CD14-positive monocyte (primary cell): ENCODE results near the gene DNMBP. TPM values are rescaled to one million over a fixed set of nuclear protein-coding genes. Genes with fewer than 3 reads are reported as not detected.

Source experiments
- DNase-seq, 3 donors: peaks; one replicate each; pipeline ENCODE4 v3.0.0-alpha.2; 2011 to 2022
- H2AFZ ChIP-seq: 2 replicates; pipeline ENCODE4 v1.6.0; 2012; ENCODE audit warnings: mild to moderate bottlenecking, low read depth, low read length, inconsistent platforms; ENCODE audit not compliant: insufficient read depth, poor library complexity, severe bottlenecking
- H3K27ac ChIP-seq, 2 donors: 1 replicate in 1 of 2; 2 replicates in 1 of 2; pipeline ENCODE4 v1.5.1; 2012 to 2013; ENCODE audit warnings: low read length in 2 of 2, control low read depth in 1 of 2, inconsistent platforms in 1 of 2, low read depth in 1 of 2, mild to moderate bottlenecking in 1 of 2
- H3K27me3 ChIP-seq, 2 donors: one replicate each; pipeline versions ENCODE4 v1.6.0 to v1.6.1; 2011 to 2013; ENCODE audit warnings: low read length in 2 of 2; ENCODE audit not compliant: control insufficient read depth in 2 of 2, insufficient read depth in 2 of 2
- H3K36me3 ChIP-seq, 2 donors: replicated peaks in 1 of 2; 1 replicate in 1 of 2; 2 replicates in 1 of 2; pipeline versions ENCODE4 v1.5.1 to v1.6.1; 2012 to 2013; ENCODE audit warnings: low read length in 2 of 2, control low read depth in 1 of 2, inconsistent platforms in 1 of 2, mild to moderate bottlenecking in 1 of 2; ENCODE audit not compliant: insufficient read depth in 2 of 2, control insufficient read depth in 1 of 2
- H3K4me1 ChIP-seq, 2 donors: 1 replicate in 1 of 2; 2 replicates in 1 of 2; pipeline versions ENCODE4 v1.5.1 to v1.6.1; 2012 to 2013; ENCODE audit warnings: low read length in 2 of 2, control low read depth in 1 of 2, inconsistent platforms in 1 of 2, mild to moderate bottlenecking in 1 of 2, moderate library complexity in 1 of 2; ENCODE audit not compliant: insufficient read depth in 2 of 2, control insufficient read depth in 1 of 2
- H3K4me2 ChIP-seq: replicated peaks from 2 replicates; pipeline ENCODE3; 2012; ENCODE audit warnings: low read length, moderate library complexity, mild to moderate bottlenecking; ENCODE audit not compliant: poor library complexity, severe bottlenecking; ENCODE audit errors: extremely low read depth
- H3K4me3 ChIP-seq, 3 experiments: fragments of 200-600 bp in 1 of 3; sonication (generic) in 1 of 3; replicated peaks in 1 of 3; 1 replicate in 2 of 3; 2 replicates in 1 of 3; pipeline ENCODE4 v1.5.1; 2011 to 2013; ENCODE audit warnings: low read length in 3 of 3, mild to moderate bottlenecking in 3 of 3, control low read depth in 2 of 3, low read depth in 2 of 3, inconsistent platforms in 1 of 3, moderate library complexity in 1 of 3
- H3K79me2 ChIP-seq: 2 replicates; pipeline ENCODE4 v1.6.0; 2012; ENCODE audit warnings: mild to moderate bottlenecking, control low read depth, inconsistent platforms, low read length, moderate library complexity; ENCODE audit not compliant: insufficient read depth
- H3K9ac ChIP-seq: 2 replicates; pipeline ENCODE4 v1.6.0; 2017; ENCODE audit warnings: low read length, mild to moderate bottlenecking; ENCODE audit not compliant: insufficient read depth, poor library complexity, severe bottlenecking
- H3K9me3 ChIP-seq, 2 donors: replicated peaks in 1 of 2; 1 replicate in 1 of 2; 2 replicates in 1 of 2; pipeline versions ENCODE4 v1.5.1 to v1.6.1; 2012 to 2013; ENCODE audit warnings: low read length in 2 of 2, control low read depth in 1 of 2; ENCODE audit not compliant: control insufficient read depth in 1 of 2, insufficient read depth in 1 of 2
- H4K20me1 ChIP-seq: 2 replicates; pipeline ENCODE4 v1.6.0; 2012; ENCODE audit warnings: mild to moderate bottlenecking, low read length, control low read depth, moderate library complexity; ENCODE audit not compliant: insufficient read depth
- H3K27ac Mint-ChIP-seq, 7 donors: one replicate each; pipeline ENCODE4 v1.8.0; 2020; ENCODE audit warnings: mild to moderate bottlenecking in 7 of 7, mixed read lengths in 7 of 7, moderate library complexity in 6 of 7, inconsistent platforms in 2 of 7
- H3K27me3 Mint-ChIP-seq, 3 donors: one replicate each; pipeline ENCODE4 v1.8.0; 2021 to 2022; ENCODE audit warnings: low read depth in 3 of 3, mild to moderate bottlenecking in 3 of 3, mixed read lengths in 3 of 3, moderate library complexity in 3 of 3, inconsistent platforms in 1 of 3
- H3K36me3 Mint-ChIP-seq, 2 donors: one replicate each; pipeline ENCODE4 v1.8.0; 2020; ENCODE audit warnings: mixed read lengths in 2 of 2, inconsistent platforms in 1 of 2, mild to moderate bottlenecking in 1 of 2
- H3K4me1 Mint-ChIP-seq: one replicate; pipeline ENCODE4 v1.8.0; 2020; ENCODE audit warnings: mild to moderate bottlenecking, mixed read lengths
- H3K4me3 Mint-ChIP-seq, 2 donors: one replicate each; pipeline ENCODE4 v1.8.0; 2020; ENCODE audit warnings: mild to moderate bottlenecking in 2 of 2, mixed read lengths in 2 of 2, moderate library complexity in 1 of 2
- H3K9me3 Mint-ChIP-seq, 7 donors: one replicate each; pipeline ENCODE4 v1.8.0; 2020 to 2022; ENCODE audit warnings: mixed read lengths in 7 of 7, mild to moderate bottlenecking in 6 of 7, moderate library complexity in 6 of 7, inconsistent platforms in 2 of 7
- CTCF ChIP-seq: fragments of 200-600 bp; IDR thresholded peaks from one replicate; pipeline ENCODE4 v1.8.0; 2022; ENCODE audit warnings: antibody characterized with exemption, mild to moderate bottlenecking
- WGBS: methylation state at CpG from one replicate; pipeline ENCODE4 v1.1.5; 2013; ENCODE audit warnings: missing lambda C conversion rate; ENCODE audit not compliant: insufficient coverage; 5-methylcytosine and 5-hydroxymethylcytosine counted together
- intact Hi-C, 2 donors: fragments of 100-400 bp; cut with micrococcal nuclease; formaldehyde crosslinking; loops; one replicate each; pipeline versions ENCODE4 v1.15.0 to v1.15.1; 2023
- polyA plus RNA-seq, 3 donors: library from polyadenylated mRNA; depleted of rRNA in 1 of 3; unstranded in 2 of 3; stranded (reverse) in 1 of 3; fragments of 300-500 nt in 2 of 3; fragments of >200 nt in 1 of 3; fragmentation: Illumina TruSeq in 2 of 3; gene quantifications; 1 replicate in 2 of 3; 2 replicates in 1 of 3; pipeline ENCODE4 v1.2.3, GENCODE V29; 2012 to 2021

DNMBP gene
- polyA plus RNA-seq, 3 donors = 0.83 to 10.3 (median 1.2) TPM

- H3K27ac Mint-ChIP-seq = no peak overlapping the region
- Histone ChIP-seq H3K4me2 (no peak overlapping the region), H3K4me3 (no peak overlapping the region), H3K79me2 (no peaks in the 10 kb centered on the region), H2AFZ (no peak overlapping the region), H3K9me3 (no peaks in the 10 kb centered on the region), H3K36me3 (no peaks in the 10 kb centered on the region), H3K27me3 (no peaks in the 10 kb centered on the region), H4K20me1 (no peaks in the 10 kb centered on the region), H3K9ac (no peak overlapping the region), H3K4me1 (no peaks in the 10 kb centered on the region), H3K27ac (no peak overlapping the region)
- H3K4me3 Mint-ChIP-seq = no peak overlapping the region
- WGBS = no CpG with 5 or more reads among the region's 5 CpGs
- peaks cover 3 to 4% (median 4%) of the 10 kb centered on the region in 3 donors for H3K27me3 Mint-ChIP-seq
- DNase-seq = no peak
- H3K36me3 Mint-ChIP-seq = no peaks in the 10 kb centered on the region
- no peaks in the 10 kb centered on the region for H3K4me1 Mint-ChIP-seq
- intact Hi-C loops = no loop called here
- TF ChIP-seq CTCF = no peak
- peaks cover 0 to 2% (median 0%) of the 10 kb centered on the region in 7 donors for H3K9me3 Mint-ChIP-seq
Observed at GRCh38 chr10:100037758-100038315, 28.1 kb upstream of the DNMBP start.

DNA sequence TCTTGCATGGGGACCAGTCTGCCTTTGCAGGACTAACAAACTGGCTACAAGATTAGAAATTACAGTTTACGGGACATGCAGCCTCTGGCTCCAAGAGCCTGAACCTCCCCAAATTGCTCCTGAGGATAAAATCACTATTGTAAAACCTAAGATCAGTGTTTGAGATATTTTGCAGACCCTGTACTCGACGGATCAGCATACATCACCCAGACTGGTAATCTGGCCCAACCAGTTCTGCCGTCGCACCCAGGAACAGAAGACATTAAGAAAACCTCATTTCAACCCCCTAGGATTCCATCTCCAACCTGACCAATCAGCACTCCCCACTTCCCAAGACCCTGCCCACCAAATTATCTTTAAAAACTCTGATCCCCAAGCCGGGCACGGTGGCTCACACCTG is 27.1 kb upstream of the DNMBP start:
- H3K4me1 Mint-ChIP-seq = no peaks in the 10 kb centered on the region
- H3K4me3 Mint-ChIP-seq = no peak overlapping the region
- Histone ChIP-seq H3K9ac (no peak overlapping the region), H3K36me3 (no peaks in the 10 kb centered on the region), H3K4me3 (no peak overlapping the region), H2AFZ (no peak overlapping the region), H3K4me2 (no peak overlapping the region), H3K27ac (no peak overlapping the region), H3K79me2 (no peaks in the 10 kb centered on the region), H3K9me3 (no peaks in the 10 kb centered on the region), H4K20me1 (no peaks in the 10 kb centered on the region), H3K27me3 (no peaks in the 10 kb centered on the region), H3K4me1 (no peaks in the 10 kb centered on the region)
- H3K9me3 Mint-ChIP-seq = peaks cover 0 to 2% (median 0%) of the 10 kb centered on the region in 7 donors
- 100% methylated on average over 4 of the region's 7 CpGs for WGBS
- no peak for DNase-seq
- intact Hi-C loops = no loop called here
- no peak overlapping the region for H3K27ac Mint-ChIP-seq
- H3K36me3 Mint-ChIP-seq = no peaks in the 10 kb centered on the region
- no peak for TF ChIP-seq CTCF
- H3K27me3 Mint-ChIP-seq = peaks cover 3 to 4% (median 4%) of the 10 kb centered on the region in 3 donors
